ENCODE data around the gene EEPD1. TPM values are rescaled to one million over a fixed set of nuclear protein-coding genes. Genes with fewer than 3 reads are reported as not detected.

Gene EEPD1
- total RNA-seq, 1 donor from 2014 or later: 10.8 TPM

DNA sequence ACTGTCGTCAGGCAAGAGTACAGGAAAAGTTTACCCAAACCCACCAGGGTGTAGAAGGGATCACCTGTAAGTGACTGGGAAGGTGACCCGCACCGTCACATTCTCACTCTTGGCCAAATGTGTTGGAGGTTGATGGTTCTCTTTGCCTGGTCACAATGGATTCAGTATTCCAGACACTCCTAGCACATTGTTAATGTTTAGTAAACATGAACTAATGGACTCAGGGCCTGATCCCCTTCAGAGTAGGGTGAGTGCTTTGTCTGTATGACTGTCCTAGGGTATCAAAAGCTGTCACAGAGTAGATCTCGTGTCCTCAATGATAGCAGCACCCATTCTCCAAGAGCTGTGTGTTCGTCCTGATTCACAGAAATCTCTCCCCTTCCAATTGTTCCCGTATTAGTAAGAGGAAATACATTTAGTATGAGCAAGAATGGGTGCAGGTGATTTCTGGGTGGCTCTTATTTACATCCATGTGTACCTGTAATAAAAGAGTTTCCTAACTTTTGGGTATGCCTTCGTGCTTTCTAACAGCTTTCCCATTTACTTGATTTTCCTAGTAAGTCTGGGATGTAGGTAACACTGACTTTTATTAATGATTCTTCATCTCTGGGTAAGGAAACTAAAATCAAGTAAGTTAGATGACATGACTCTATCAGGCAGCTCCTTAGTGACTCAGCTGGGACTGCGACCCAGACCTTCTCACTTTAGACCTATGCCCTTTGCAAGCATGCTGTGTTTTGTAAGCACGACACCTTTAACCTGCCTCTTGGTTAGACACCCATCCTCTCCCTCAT lies 4.7 kb downstream of the EEPD1 start:
- DNase-seq (ENCODE audit: low read depth): no peak
- no peak overlapping the region for H3K4me3 ChIP-seq (ENCODE audit: low read depth, low read length)
- TF ChIP-seq, protein P1, sequence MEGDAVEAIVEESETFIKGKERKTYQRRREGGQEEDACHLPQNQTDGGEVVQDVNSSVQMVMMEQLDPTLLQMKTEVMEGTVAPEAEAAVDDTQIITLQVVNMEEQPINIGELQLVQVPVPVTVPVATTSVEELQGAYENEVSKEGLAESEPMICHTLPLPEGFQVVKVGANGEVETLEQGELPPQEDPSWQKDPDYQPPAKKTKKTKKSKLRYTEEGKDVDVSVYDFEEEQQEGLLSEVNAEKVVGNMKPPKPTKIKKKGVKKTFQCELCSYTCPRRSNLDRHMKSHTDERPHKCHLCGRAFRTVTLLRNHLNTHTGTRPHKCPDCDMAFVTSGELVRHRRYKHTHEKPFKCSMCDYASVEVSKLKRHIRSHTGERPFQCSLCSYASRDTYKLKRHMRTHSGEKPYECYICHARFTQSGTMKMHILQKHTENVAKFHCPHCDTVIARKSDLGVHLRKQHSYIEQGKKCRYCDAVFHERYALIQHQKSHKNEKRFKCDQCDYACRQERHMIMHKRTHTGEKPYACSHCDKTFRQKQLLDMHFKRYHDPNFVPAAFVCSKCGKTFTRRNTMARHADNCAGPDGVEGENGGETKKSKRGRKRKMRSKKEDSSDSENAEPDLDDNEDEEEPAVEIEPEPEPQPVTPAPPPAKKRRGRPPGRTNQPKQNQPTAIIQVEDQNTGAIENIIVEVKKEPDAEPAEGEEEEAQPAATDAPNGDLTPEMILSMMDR (conservative IDR thresholded peaks at IDR 0.05; ENCODE audit: low read depth, low read length): no peak

DNA sequence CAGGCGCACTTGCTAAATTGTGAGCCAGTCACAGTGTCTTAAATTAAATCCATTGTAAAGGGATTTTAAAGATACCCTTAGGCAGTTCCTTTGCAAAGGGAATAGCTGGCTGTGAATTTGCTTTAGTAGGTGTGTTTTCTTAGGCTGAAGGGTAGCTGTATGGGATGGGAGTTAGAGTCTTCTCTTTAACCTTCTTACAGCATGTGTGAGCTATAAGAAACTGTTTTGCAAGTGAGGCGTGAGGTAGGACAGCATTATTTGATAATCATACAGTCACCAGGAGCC lies 5.2 kb downstream of the EEPD1 start:
- DNase-seq (ENCODE audit: low read depth): no peak
- TF ChIP-seq, protein P1 (conservative IDR thresholded peaks at IDR 0.05; ENCODE audit: low read depth, low read length): no peak
- H3K4me3 ChIP-seq (ENCODE audit: low read depth, low read length): no peak overlapping the region

DNA sequence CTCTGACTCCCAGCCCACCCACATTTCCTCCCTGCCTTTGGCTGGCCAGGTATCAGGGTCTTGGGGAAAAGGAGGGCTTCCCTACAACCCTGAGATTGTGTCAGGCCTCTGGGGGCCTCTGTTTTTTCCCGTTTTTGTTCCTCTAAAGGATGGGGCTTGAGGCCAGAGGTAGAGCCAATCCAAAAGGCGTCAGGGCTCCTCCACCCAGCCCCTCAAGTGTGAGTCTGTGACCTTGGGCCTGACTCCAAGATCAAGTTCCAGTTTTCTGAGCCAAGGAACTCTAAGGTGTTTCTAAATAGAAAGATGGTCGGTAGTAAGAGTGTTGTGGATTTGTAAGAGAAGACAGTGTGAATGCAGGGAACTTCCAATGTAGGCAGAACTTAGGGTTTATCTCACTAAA lies 6.6 kb downstream of the EEPD1 start:
- TF ChIP-seq, protein P1 (conservative IDR thresholded peaks at IDR 0.05; ENCODE audit: low read depth, low read length): no peak
- no peak for DNase-seq (ENCODE audit: low read depth)
- no peak overlapping the region for H3K4me3 ChIP-seq (ENCODE audit: low read depth, low read length)

DNA sequence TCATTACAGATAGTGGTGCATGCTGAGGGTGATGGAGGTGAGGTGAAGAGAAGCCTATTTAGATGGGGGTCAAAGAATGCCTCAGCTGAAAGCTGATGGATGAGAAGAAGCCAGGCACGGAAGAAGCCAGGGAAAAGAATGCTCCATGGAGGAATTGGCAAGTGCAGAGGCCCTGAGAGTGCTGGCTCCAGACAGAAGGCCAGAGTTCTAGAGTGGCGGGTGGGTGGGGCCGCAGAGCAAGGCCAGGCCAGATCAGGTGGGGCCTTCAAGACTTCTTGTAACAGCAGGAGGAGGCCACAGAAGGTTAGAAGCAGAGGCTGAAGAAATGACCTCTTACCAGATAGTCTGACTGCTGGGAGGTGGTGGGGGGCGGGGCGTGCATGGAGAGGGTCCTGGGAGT lies 7.3 kb downstream of the EEPD1 start:
- TF ChIP-seq, protein P1 (conservative IDR thresholded peaks at IDR 0.05; ENCODE audit: low read depth, low read length): no peak
- no peak for DNase-seq (ENCODE audit: low read depth)
- H3K4me3 ChIP-seq (ENCODE audit: low read depth, low read length): no peak overlapping the region

DNA sequence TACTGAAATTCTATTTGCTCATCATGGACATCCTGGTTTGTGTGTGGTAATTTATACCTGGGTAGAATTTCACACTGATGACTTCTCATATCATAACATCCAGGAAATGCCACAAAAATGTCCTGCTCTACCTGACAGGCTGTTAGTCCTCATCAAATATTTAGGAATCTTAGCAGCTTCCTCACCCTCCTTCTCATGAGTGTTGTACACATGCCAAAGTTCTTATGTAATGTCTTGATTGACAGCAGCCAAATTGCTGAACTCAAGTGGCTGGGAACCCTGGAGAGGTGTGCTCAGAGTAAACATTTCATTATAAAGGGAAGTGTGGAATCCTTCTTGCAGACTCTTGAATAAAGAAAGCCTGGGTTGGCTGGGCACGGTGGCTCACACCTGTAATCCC lies 8.9 kb downstream of the EEPD1 start:
- DNase-seq (ENCODE audit: low read depth): no peak
- TF ChIP-seq, protein P1 (conservative IDR thresholded peaks at IDR 0.05; ENCODE audit: low read depth, low read length): no peak
- no peak overlapping the region for H3K4me3 ChIP-seq (ENCODE audit: low read depth, low read length)

DNA sequence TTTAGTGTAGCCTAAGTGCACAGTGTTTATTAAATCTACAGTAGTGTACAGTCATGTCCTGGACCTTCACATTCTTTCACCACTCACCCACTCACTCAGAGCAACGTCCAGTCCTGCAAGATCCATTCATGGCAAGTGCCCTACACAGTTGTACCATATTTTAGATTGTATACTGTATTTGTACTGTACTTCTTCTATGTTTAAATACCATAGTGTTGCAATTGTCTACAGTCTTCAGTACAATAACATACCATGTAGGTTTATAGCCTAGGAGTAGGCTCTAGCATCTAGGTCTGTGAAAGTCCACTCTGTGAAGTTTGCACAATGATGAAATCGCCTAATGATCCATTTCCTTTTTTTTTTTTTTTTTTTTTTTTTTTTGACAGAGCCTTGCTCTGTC lies 12.0 kb downstream of the EEPD1 start:
- no peak for DNase-seq (ENCODE audit: low read depth)
- H3K4me3 ChIP-seq (ENCODE audit: low read depth, low read length): no peak overlapping the region
- TF ChIP-seq, protein P1 (conservative IDR thresholded peaks at IDR 0.05; ENCODE audit: low read depth, low read length): no peak

DNA sequence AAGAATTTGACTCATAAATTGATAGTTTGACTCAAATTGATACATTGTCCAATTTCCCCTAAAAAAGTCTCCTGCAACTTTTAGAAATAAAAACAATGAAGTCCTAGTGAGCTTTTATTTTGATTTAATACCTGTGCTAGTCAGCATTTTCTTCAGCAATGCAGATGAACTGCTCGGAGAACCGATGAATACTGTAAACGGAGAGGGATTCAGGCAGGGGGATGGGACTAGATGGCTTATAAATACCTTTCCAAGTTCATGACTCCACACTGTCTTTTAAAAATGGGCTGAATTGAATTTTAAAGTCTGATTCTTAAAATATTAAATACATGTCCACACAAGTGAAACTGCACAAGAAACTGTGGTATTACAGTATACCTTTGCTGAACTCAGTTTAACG lies 12.7 kb downstream of the EEPD1 start:
- TF ChIP-seq, protein P1 (conservative IDR thresholded peaks at IDR 0.05; ENCODE audit: low read depth, low read length): no peak
- H3K4me3 ChIP-seq (ENCODE audit: low read depth, low read length): no peak overlapping the region
- DNase-seq (ENCODE audit: low read depth): no peak

Data from epithelial cell of proximal tubule (primary cell).